B cell (primary cell): Measurements from ENCODE around the gene CCKAR.

Source experiments
- EZH2 ChIP-seq: IDR thresholded peaks from 2 replicates; pipeline ENCODE4 v1.6.1; 2012; ENCODE audit warnings: borderline replicate concordance, low read depth, mild to moderate bottlenecking, moderate library complexity, low read length; ENCODE audit not compliant: insufficient read depth, poor library complexity, severe bottlenecking
- TF ChIP-seq, protein P1 (sequence below): fragments of 200-600 bp; IDR thresholded peaks from one replicate; pipeline ENCODE4 v1.8.0; 2022; ENCODE audit warnings: antibody characterized with exemption, mild to moderate bottlenecking

GRCh38 chr4:26478330-26478729 is 12.0 kb downstream of the CCKAR start:
- no peak for TF ChIP-seq EZH2
- TF ChIP-seq, protein P1, sequence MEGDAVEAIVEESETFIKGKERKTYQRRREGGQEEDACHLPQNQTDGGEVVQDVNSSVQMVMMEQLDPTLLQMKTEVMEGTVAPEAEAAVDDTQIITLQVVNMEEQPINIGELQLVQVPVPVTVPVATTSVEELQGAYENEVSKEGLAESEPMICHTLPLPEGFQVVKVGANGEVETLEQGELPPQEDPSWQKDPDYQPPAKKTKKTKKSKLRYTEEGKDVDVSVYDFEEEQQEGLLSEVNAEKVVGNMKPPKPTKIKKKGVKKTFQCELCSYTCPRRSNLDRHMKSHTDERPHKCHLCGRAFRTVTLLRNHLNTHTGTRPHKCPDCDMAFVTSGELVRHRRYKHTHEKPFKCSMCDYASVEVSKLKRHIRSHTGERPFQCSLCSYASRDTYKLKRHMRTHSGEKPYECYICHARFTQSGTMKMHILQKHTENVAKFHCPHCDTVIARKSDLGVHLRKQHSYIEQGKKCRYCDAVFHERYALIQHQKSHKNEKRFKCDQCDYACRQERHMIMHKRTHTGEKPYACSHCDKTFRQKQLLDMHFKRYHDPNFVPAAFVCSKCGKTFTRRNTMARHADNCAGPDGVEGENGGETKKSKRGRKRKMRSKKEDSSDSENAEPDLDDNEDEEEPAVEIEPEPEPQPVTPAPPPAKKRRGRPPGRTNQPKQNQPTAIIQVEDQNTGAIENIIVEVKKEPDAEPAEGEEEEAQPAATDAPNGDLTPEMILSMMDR: no peak
